ENCODE results near the gene RPL27.
"Not testable (repeated sequence)": the region's sequence is repeated elsewhere in the genome, so short reads cannot be mapped to it uniquely, and the experiment has no call there.

Gene RPL27

DNA sequence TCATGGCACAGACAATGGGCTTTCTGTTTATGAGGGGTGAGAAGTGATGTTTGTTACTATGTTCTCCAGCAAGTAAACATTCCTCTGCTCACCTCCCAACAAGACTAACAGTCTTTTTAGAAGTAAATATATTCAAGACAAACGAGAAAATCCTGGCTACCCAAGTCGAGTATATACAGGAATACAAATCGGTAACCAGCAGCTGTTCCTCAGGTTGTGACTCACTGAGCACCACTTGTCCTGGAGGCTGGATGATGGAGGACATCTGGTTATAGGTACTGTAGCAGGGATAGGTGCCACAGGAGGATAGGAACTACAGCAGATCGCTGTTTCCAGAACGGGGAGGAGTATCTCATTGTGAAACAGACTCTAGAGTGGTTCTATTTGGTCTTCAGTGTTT is 5.3 kb upstream of the RPL27 start:
- DNase-seq (ENCODE audit: insufficient read length, low spot score) (no peak), FAIRE-seq (no peak)

- not testable (repeated sequence) for FAIRE-seq; DNase-seq (ENCODE audit: insufficient read length, low spot score)
Measured at GRCh38 chr17:42993913-42994312, 4.3 kb upstream of the RPL27 start.

GRCh38 chr17:42997390-42997983 is 732 bp upstream of the RPL27 start:
- DNase-seq (ENCODE audit: insufficient read length, low spot score) (no peak), FAIRE-seq (peak; percentile 14)

- no peak for FAIRE-seq
- no peak for DNase-seq (ENCODE audit: insufficient read length, low spot score)
Measured at GRCh38 chr17:42999003-42999525, 845 bp downstream of the RPL27 start.

DNA sequence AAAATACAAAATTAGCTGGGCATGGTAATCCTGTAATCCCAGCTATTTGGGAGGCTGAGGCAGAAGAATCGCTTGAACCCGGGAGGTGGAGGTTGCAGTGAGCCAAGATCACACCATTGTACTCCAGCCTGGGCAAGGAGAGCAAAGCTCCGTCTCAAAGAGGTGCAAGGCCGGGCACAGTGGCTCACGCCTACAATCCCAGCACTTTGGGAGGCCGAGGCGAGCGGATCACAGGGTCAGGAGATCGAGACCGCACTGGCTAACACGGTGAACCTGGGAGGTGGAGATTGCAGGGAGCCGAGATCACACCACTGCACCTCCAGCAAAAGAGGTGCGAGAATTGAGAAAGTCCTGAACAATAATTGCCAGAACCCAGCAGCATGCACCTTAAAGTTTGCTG is 2.7 kb downstream of the RPL27 start:
- not testable (repeated sequence) for FAIRE-seq; DNase-seq (ENCODE audit: insufficient read length, low spot score)

- FAIRE-seq (no peak), DNase-seq (ENCODE audit: insufficient read length, low spot score) (no peak)
Measured at GRCh38 chr17:43003542-43004172, 5.4 kb downstream of the RPL27 start.

DNA sequence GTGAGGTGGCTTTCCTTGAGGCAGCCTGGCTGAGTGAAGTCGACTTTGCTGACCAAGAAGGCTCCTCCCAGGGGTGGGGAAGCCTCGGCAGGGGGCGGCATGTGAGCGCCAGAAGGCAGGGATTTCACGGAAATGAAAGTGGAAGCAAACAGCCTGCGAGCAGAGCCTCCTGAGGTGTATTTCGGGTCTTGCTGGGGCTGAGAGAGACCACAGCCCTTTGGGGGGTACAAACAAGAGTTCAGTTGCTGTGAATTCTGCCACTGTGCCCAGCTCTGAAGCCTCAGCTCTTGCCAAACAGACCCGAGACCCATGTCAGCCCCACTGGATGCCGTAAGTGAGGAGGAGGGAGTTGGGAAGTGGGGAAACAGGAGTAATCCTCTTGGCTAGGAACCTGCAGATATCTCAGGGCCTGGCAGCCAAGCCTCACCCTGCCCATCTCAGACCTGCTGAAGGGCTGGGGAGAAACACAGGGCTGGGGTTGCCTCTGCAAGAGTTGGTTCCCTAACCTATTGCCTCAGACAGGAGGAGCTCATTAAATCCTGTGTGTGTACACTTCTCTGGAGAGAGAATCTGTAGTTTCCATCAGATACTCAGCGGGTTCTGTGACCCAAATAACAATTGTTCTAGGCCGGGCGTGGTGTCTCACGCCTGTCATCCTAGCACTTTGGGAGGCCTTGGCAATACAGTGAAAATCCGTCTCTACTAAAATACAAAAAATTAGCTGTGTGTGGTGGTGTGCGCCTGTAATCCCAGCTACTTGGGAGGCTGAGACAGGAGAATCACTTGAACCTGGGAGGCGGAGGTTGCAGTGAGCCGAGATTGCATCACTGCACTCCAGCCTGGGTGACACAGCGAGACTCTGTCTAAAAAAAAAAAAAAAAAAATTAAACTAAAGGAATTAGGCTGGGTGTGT is 8.7 kb downstream of the RPL27 start, which contains the start of gene IFI35:
Gene IFI35, plus strand, starts transcription at position 146 of the 913 bp plus-strand sequence. Its CDS starts 164 bp downstream, at position 310.
- DNase-seq (ENCODE audit: insufficient read length, low spot score): peak; percentile 78
- FAIRE-seq: peak; percentile 90

GRCh38 chr17:43010667-43011308 is 12.6 kb downstream of the RPL27 start:
- FAIRE-seq (no peak), DNase-seq (ENCODE audit: insufficient read length, low spot score) (no peak)

GRCh38 chr17:43011728-43012472 is 13.7 kb downstream of the RPL27 start:
- DNase-seq (ENCODE audit: insufficient read length, low spot score) (no peak), FAIRE-seq (no peak)

DNA sequence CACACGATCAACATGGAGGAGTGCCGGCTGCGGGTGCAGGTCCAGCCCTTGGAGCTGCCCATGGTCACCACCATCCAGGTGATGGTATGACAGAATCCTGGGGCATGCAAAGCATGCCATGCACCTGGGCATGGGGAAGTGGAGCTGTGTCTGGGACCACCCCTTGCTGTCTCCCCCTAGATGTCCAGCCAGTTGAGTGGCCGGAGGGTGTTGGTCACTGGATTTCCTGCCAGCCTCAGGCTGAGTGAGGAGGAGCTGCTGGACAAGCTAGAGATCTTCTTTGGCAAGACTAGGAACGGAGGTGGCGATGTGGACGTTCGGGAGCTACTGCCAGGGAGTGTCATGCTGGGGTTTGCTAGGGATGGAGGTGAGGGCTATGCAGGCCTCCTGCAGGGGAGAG is 15.1 kb downstream of the RPL27 start:
- FAIRE-seq (no peak), DNase-seq (ENCODE audit: insufficient read length, low spot score) (no peak)

DNA sequence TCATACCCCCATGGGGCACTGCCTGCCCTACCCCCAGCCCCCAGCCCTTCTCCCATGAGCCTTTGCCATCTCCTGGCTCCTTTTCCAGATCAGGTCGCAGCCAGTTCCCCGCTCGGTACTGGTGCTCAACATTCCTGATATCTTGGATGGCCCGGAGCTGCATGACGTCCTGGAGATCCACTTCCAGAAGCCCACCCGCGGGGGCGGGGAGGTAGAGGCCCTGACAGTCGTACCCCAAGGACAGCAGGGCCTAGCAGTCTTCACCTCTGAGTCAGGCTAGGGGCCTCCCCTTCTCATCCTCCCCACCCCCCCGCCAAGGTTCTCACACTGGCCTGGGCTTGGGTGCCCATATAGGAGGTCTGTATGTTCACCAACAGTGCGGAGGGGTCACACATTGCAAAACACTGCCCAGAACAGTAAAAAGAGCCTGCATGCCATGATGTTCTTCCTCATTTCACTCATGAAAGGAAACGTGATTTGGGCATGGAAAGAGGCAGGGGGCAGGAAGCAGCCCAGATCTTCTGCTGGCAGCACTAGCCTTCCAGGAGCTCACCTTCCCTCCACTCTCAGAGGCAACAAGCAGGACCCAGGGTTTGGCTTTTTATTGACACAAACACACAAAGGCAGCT is 15.9 kb downstream of the RPL27 start:
- DNase-seq (ENCODE audit: insufficient read length, low spot score) (no peak), FAIRE-seq (no peak)

DNA sequence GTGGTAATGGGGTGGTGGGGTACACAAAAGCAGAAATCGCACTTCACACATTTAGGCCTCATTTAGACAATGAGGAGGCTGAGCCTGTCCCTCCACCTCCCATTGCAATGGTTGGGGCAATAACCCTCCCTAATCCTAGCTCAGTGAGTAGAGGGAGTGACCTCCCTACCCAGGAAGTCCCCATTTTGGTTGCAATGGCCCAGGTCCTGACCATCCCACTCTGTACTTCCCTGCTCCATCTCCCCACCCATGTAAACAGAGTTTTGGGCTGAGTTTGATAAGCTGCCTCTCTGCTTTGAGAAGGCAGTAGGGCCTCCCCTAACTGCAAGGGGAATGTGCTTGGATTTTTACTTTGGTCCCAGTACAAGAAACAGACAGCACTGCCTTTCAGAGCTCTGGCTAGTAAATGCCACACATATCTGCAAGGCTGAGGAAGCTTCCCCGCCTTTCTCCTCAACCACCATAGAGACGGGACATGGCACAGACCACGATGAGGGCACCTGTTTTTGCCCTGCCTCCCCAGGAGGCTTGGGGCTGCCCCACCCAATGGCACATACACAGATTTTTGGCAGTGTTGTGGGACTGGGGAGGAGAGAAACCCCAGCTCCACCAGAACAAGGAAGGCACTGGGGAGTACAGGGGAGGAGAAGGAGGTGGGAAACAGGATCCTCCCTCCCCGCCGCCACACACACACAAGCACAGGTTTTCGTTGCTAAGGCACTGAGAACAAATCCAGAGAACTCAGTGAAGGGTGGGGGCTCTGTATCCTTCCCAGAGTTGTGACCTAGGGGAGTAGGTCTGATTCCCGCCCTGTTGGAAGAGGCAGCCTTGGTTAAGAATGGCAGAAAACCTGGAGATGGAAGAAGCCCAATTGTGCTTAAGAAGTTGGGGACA is 16.7 kb downstream of the RPL27 start:
- no peak for FAIRE-seq

DNA sequence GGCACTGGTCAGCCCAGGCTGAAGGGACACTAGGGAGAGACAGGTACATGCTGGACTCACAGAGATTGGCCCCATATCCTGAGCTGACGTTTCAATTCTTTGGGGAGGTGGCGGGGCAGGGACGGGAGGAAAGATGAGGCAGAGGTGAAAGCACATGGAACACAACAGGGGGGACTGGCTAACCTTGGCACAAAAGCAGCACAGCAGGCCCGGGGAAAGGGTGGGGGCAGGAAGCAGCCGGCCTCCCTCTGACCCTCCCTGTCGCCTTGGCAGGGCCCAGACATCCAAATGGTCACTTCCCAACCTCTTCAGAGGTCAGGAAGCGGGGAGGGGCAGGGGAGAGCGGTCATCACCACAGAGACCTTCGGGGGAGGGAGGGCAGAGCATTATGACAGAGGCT is 17.4 kb downstream of the RPL27 start:
- DNase-seq (ENCODE audit: insufficient read length, low spot score): no peak
- no peak for FAIRE-seq

More for the DNA sequence above, 16.7 kb downstream of the RPL27 start:
- DNase-seq (ENCODE audit: insufficient read length, low spot score): no peak

DNA sequence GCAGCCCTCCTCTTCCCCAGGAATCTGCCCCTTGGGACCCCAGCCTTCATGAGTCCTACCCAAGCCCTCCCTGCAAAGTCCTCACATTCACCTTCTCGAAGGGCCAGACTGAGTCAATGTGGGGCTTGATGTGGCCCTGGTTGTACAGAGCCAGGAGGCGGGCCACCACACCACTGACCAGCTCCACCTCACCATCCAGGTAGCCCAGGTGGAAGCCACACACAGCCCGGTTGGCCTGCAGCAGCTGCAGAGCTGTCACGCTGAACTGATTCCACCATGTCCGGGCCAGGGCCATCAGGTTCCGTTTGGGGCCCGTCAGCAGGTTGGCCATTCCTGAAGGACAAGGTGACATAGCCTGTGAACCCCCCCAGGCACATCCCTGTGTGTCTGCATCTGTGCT is 18.0 kb downstream of the RPL27 start:
- no peak for DNase-seq (ENCODE audit: insufficient read length, low spot score)
- FAIRE-seq: no peak

DNA sequence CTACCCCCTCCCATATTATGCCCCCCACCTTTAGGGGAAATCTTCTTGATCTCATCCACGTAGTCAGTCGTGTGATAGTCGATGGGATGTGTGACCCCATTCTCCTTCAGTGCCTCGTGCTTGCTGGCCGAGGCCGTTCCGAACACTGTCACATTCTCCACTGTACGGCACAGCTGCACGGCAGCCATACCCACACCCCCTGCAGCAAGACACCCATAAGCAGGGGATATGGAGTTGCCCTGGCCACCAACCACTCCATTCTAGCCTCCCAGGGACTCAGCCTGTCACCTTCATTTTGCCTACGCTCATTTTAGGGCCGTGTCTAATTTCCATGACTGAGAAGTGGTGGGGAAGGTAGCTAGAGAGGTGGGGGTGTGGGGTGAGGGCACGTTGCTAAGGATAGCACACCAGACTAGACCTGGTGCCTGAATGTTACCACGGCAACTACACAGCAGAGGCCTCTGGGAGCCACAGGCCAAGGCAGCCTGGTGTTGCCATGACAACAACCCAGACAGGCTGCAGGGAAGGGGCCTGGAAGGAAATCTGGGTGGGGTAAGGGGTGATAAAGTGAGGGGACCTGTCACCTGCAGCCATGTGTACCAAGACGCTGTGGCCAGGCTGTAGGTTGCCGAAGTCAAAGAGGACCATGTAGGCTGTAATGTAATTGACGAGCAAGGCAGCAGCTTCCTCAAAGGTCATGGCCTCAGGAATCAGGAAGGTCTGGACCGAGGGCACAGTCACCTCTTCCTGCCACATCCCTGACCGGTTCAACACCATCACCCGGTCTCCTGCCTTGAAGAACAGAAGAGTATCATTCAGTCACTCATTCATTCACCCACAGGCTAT is 20.0 kb downstream of the RPL27 start:
- no peak for DNase-seq (ENCODE audit: insufficient read length, low spot score)
- FAIRE-seq: no peak

GRCh38 chr17:43018932-43019331 is 20.7 kb downstream of the RPL27 start:
- no peak for FAIRE-seq
- no peak for DNase-seq (ENCODE audit: insufficient read length, low spot score)

GRCh38 chr17:43019418-43019817 is 21.2 kb downstream of the RPL27 start:
- FAIRE-seq: no peak
- DNase-seq (ENCODE audit: insufficient read length, low spot score): no peak
